B cell (primary cell): ENCODE results near the gene GTF2A1. TPM values are rescaled to one million over a fixed set of nuclear protein-coding genes. Genes with fewer than 3 reads are reported as not detected.

ENCODE experiments used
- ATAC-seq: fragments of 200-7000 bp; cut with Tn5 transposase; one replicate; pipeline ENCODE4 v1.10.0; 2021; ENCODE audit warnings: low read depth, mild to moderate bottlenecking, moderate number of reproducible peaks, moderate library complexity
- CTCF ChIA-PET: fragments of 350-600 bp; sonication (Branson Sonifier 250); formaldehyde crosslinking; loops from one replicate; lab custom pipeline; 2021; ENCODE audit warnings: antibody characterized with exemption, inconsistent platforms; lab: Charles Lee
- POLR2A ChIA-PET: fragments of 350-600 bp; sonication (Branson Sonifier 250); formaldehyde crosslinking; loops from one replicate; lab custom pipeline; 2021; ENCODE audit warnings: antibody characterized with exemption; lab: Charles Lee
- DNase-seq: peaks from one replicate; pipeline ENCODE4 v3.0.0; 2013
- H2AFZ ChIP-seq: 2 replicates; pipeline ENCODE4 v1.6.1; 2012; ENCODE audit warnings: mild to moderate bottlenecking, low read depth, low read length; ENCODE audit not compliant: insufficient read depth, poor library complexity, severe bottlenecking
- H3K27ac ChIP-seq, 2 donors: 1 replicate in 1 of 2; 2 replicates in 1 of 2; pipeline ENCODE4 v1.5.1; 2012 to 2013; ENCODE audit warnings: low read length in 2 of 2, mild to moderate bottlenecking in 2 of 2, moderate library complexity in 1 of 2
- H3K27me3 ChIP-seq, 4 experiments: fragments of 200-600 bp in 1 of 4; sonication (generic) in 1 of 4; replicated peaks in 1 of 4; 1 replicate in 2 of 4; 2 replicates in 2 of 4; pipeline versions ENCODE4 v1.6.1 to v1.7.0; 2013 to 2016; ENCODE audit warnings: low read length in 3 of 4, mild to moderate bottlenecking in 2 of 4, mixed read lengths in 1 of 4, moderate library complexity in 1 of 4; ENCODE audit not compliant: insufficient read depth in 4 of 4, control insufficient read depth in 3 of 4; ENCODE audit errors: control extremely low read depth in 1 of 4
- H3K36me3 ChIP-seq, 2 experiments: replicated peaks in 1 of 2; 1 replicate in 1 of 2; 2 replicates in 1 of 2; pipeline versions ENCODE4 v1.6.1 to v1.7.1; 2013; ENCODE audit warnings: low read length in 1 of 2; ENCODE audit not compliant: insufficient read depth in 2 of 2, control insufficient read depth in 1 of 2; ENCODE audit errors: control extremely low read depth in 1 of 2, extremely low read depth in 1 of 2
- H3K4me1 ChIP-seq, 2 donors: fragments of 200-600 bp in 1 of 2; sonication (generic) in 1 of 2; 1 replicate in 1 of 2; 2 replicates in 1 of 2; pipeline versions ENCODE4 v1.5.1 to v1.6.1; 2013 to 2017; ENCODE audit warnings: low read length in 2 of 2; ENCODE audit not compliant: control insufficient read depth in 2 of 2, insufficient read depth in 2 of 2
- H3K4me2 ChIP-seq: replicated peaks from 2 replicates; pipeline ENCODE3; 2012; ENCODE audit warnings: mild to moderate bottlenecking, low read depth, low read length; ENCODE audit not compliant: poor library complexity, severe bottlenecking
- H3K4me3 ChIP-seq, 5 experiments: fragments of 200-600 bp in 1 of 5; sonication (generic) in 1 of 5; 1 replicate in 3 of 5; 2 replicates in 2 of 5; pipeline versions ENCODE4 v1.5.1 to v1.7.0; 2011 to 2016; ENCODE audit warnings: low read length in 4 of 5, mild to moderate bottlenecking in 4 of 5, low read depth in 2 of 5, control low read depth in 1 of 5, moderate library complexity in 1 of 5; ENCODE audit not compliant: insufficient read depth in 1 of 5; ENCODE audit errors: control extremely low read depth in 1 of 5, extremely low read depth in 1 of 5
- H3K79me2 ChIP-seq: fragments of 200-600 bp; sonication (generic); one replicate; pipeline ENCODE4 v1.6.0; 2016; ENCODE audit warnings: low read length; ENCODE audit not compliant: control insufficient read depth, insufficient read depth
- H3K9ac ChIP-seq: fragments of 200-600 bp; sonication (generic); 2 replicates; pipeline ENCODE4 v1.6.1; 2017; ENCODE audit warnings: mild to moderate bottlenecking, low read length, moderate library complexity
- H3K9me3 ChIP-seq, 3 donors: one replicate each; pipeline versions ENCODE4 v1.6.1 to v1.7.1; 2013; ENCODE audit warnings: low read length in 2 of 3; ENCODE audit not compliant: control insufficient read depth in 2 of 3, insufficient read depth in 1 of 3; ENCODE audit errors: control extremely low read depth in 1 of 3
- H4K20me1 ChIP-seq: 2 replicates; pipeline ENCODE4 v1.6.0; 2012; ENCODE audit warnings: mild to moderate bottlenecking, low read length; ENCODE audit not compliant: insufficient read depth, control insufficient read depth, poor library complexity, severe bottlenecking
- H3K27ac Mint-ChIP-seq: one replicate; pipeline ENCODE4 v1.8.0; 2021; ENCODE audit warnings: mixed read lengths
- H3K27me3 Mint-ChIP-seq: one replicate; pipeline ENCODE4 v1.8.0; 2021; ENCODE audit warnings: mixed read lengths
- H3K4me1 Mint-ChIP-seq: one replicate; pipeline ENCODE4 v1.8.0; 2021; ENCODE audit warnings: mixed read lengths
- H3K4me3 Mint-ChIP-seq: one replicate; pipeline ENCODE4 v1.8.0; 2021; ENCODE audit warnings: mixed read lengths
- H3K9me3 Mint-ChIP-seq: one replicate; pipeline ENCODE4 v1.8.0; 2022; ENCODE audit warnings: mixed read lengths; ENCODE audit not compliant: insufficient read depth
- EZH2 ChIP-seq: IDR thresholded peaks from 2 replicates; pipeline ENCODE4 v1.6.1; 2012; ENCODE audit warnings: borderline replicate concordance, low read depth, mild to moderate bottlenecking, moderate library complexity, low read length; ENCODE audit not compliant: insufficient read depth, poor library complexity, severe bottlenecking
- WGBS: methylation state at CpG from one replicate; pipeline ENCODE4 v1.1.5; 2013; ENCODE audit warnings: missing lambda C conversion rate; ENCODE audit not compliant: insufficient coverage; 5-methylcytosine and 5-hydroxymethylcytosine counted together
- intact Hi-C: fragments of 100-400 bp; cut with micrococcal nuclease; formaldehyde crosslinking; loops from one replicate; pipeline ENCODE4 v1.10.0; 2022
- polyA plus RNA-seq: library from polyadenylated mRNA; depleted of rRNA; stranded (reverse); fragments of >200 nt; gene quantifications from 2 replicates; pipeline ENCODE4 v1.2.3, GENCODE V29; 2012
- total RNA-seq, 2 donors: library from RNA; stranded (reverse); fragments of 120-200 nt in 1 of 2; gene quantifications; 1 replicate in 1 of 2; 2 replicates in 1 of 2; pipeline versions ENCODE4 v1.2.3 to v1.2.4, GENCODE V29; 2013 to 2022
- TF ChIP-seq, protein P1 (sequence below): fragments of 200-600 bp; IDR thresholded peaks from one replicate; pipeline ENCODE4 v1.8.0; 2022; ENCODE audit warnings: antibody characterized with exemption, mild to moderate bottlenecking

The GTF2A1 gene
- total and polyA plus RNA-seq, 2 donors (not counting 1 experiment from before 2014, with no cell fraction given), result 7.1 to 45.1 TPM

DNA sequence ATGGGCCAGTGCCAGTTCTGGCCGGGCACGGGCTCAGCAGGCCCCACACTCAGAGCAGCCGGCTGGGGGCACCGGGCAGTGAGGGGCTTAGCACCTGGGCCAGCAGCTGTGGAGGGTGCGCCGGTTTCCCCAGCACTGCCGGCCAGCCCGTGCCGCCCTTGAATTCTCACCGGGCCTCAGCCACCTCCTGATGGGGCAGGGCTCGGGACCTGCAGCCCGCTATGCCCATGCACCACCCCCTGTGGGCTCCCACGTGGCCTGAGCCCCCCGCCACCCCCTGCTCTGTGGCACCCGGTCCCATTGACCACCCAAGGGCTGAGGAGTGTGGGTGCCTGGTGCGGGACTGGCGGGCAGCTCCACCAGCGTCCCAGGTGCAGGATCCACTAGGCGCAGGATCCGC lies 15.4 kb upstream of the GTF2A1 start:
- Histone ChIP-seq H3K4me1 (no peaks in the 10 kb centered on the region), H3K36me3 (no peaks in the 10 kb centered on the region), H3K9ac (no peak overlapping the region), H3K27me3 (no peaks in the 10 kb centered on the region), H3K79me2 (no peaks in the 10 kb centered on the region), H3K4me2 (no peak overlapping the region), H3K9me3 (peaks cover 0 to 10% (median 0%) of the 10 kb centered on the region in 3 donors), H3K27ac (no peak overlapping the region), H4K20me1 (no peaks in the 10 kb centered on the region), H3K4me3 (no peak overlapping the region), H2AFZ (no peak overlapping the region)
- peaks cover 3% of the 10 kb centered on the region for H3K9me3 Mint-ChIP-seq
- no peak overlapping the region for H3K27ac Mint-ChIP-seq
- H3K27me3 Mint-ChIP-seq, result peaks cover 4% of the 10 kb centered on the region
- H3K4me3 Mint-ChIP-seq, result no peak overlapping the region
- H3K4me1 Mint-ChIP-seq, result no peaks in the 10 kb centered on the region
- TF ChIP-seq EZH2, result no peak
- TF ChIP-seq, protein P1, sequence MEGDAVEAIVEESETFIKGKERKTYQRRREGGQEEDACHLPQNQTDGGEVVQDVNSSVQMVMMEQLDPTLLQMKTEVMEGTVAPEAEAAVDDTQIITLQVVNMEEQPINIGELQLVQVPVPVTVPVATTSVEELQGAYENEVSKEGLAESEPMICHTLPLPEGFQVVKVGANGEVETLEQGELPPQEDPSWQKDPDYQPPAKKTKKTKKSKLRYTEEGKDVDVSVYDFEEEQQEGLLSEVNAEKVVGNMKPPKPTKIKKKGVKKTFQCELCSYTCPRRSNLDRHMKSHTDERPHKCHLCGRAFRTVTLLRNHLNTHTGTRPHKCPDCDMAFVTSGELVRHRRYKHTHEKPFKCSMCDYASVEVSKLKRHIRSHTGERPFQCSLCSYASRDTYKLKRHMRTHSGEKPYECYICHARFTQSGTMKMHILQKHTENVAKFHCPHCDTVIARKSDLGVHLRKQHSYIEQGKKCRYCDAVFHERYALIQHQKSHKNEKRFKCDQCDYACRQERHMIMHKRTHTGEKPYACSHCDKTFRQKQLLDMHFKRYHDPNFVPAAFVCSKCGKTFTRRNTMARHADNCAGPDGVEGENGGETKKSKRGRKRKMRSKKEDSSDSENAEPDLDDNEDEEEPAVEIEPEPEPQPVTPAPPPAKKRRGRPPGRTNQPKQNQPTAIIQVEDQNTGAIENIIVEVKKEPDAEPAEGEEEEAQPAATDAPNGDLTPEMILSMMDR, result no peak
- DNase-seq, result no peak
- intact Hi-C loops, result no loop called here
- CTCF ChIA-PET, result interaction anchor here (1.0 kb wide), 1 partner anchor 34 kb away, joined by 3 read pairs; no protein-coding TSS in a partner anchor
- POLR2A ChIA-PET, result no interaction called here
- WGBS, result 97% methylated on average over 19 of the region's 20 CpGs
- no peak for ATAC-seq

DNA sequence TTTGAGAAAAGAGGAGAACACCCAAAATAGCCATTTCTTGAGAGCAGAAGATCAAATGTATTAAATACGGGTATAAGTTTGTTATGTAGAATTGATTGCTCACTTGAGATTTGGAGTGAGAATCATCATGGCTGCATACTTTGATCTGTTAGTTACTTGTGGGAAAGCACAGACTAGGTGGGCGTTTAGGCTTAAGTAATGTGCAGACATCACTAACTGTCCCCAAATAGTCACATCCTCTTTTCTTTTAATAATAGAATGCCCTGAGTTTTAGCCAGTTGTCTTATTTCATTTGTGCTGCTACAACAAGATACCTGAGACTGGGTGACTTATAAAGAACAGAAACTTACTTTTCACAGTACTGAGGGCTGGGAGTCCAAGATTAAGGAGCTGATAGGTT lies 14.3 kb upstream of the GTF2A1 start:
- no peak for TF ChIP-seq EZH2
- TF ChIP-seq, protein P1, result no peak
- Histone ChIP-seq H3K79me2 (no peaks in the 10 kb centered on the region), H3K27me3 (no peaks in the 10 kb centered on the region), H3K9me3 (peaks cover 0 to 10% (median 0%) of the 10 kb centered on the region in 3 donors), H2AFZ (no peak overlapping the region), H3K36me3 (no peaks in the 10 kb centered on the region), H3K9ac (no peak overlapping the region), H3K4me3 (no peak overlapping the region), H4K20me1 (no peaks in the 10 kb centered on the region), H3K4me2 (no peak overlapping the region), H3K27ac (no peak overlapping the region), H3K4me1 (no peaks in the 10 kb centered on the region)
- Mint-ChIP-seq H3K4me1 (no peaks in the 10 kb centered on the region), H3K27ac (no peak overlapping the region), H3K27me3 (no peaks in the 10 kb centered on the region), H3K9me3 (peaks cover 3% of the 10 kb centered on the region), H3K4me3 (no peak overlapping the region)
- POLR2A ChIA-PET, result no interaction called here
- intact Hi-C loops, result no loop called here
- no CpG with 5 or more reads among the region's 2 CpGs for WGBS
- no peak for ATAC-seq
- no peak for DNase-seq
- CTCF ChIA-PET, result no interaction called here
